Breast epithelium (tissue), 4 donors: ENCODE results near the gene IL25. TPM values are rescaled to one million over a fixed set of nuclear protein-coding genes. Genes with fewer than 3 reads are reported as not detected.

Experiments used
- DNase-seq, 2 donors: peaks; one replicate each; pipeline ENCODE4 v3.0.0-alpha.2; 2019; ENCODE audit warnings: low spot score in 2 of 2
- H3K27ac ChIP-seq, 2 donors: fragments of 200-600 bp; sonication (generic) in 1 of 2; one replicate each; pipeline ENCODE4 v1.5.1; 2016 to 2019; ENCODE audit warnings: mild to moderate bottlenecking in 1 of 2
- H3K27me3 ChIP-seq, 2 donors: fragments of 200-600 bp; sonication (generic) in 1 of 2; one replicate each; pipeline versions ENCODE4 v1.5.1 to v1.6.0; 2017 to 2019; ENCODE audit warnings: control low read depth in 1 of 2, mild to moderate bottlenecking in 1 of 2
- H3K36me3 ChIP-seq: fragments of 200-600 bp; one replicate; pipeline ENCODE4 v1.5.1; 2019
- H3K4me1 ChIP-seq, 2 donors: fragments of 200-600 bp; sonication (generic); one replicate each; pipeline ENCODE4 v1.5.1; 2016 to 2019; ENCODE audit warnings: control low read depth in 1 of 2
- H3K4me3 ChIP-seq, 3 donors: fragments of 200-600 bp; sonication (generic); 1 replicate in 2 of 3; 2 replicates in 1 of 3; pipeline ENCODE4 v1.5.1; 2016 to 2019; ENCODE audit warnings: mild to moderate bottlenecking in 3 of 3, moderate library complexity in 2 of 3
- H3K9me3 ChIP-seq, 2 donors: fragments of 200-600 bp; sonication (generic) in 1 of 2; one replicate each; pipeline ENCODE4 v1.5.1; 2016 to 2019; ENCODE audit warnings: control low read depth in 1 of 2
- CTCF ChIP-seq, 3 donors: fragments of 450-650 bp; IDR thresholded peaks; one replicate each; pipeline ENCODE4 v1.5.1; 2016 to 2017; ENCODE audit warnings: antibody characterized with exemption in 3 of 3, mild to moderate bottlenecking in 3 of 3, moderate library complexity in 3 of 3
- POLR2A ChIP-seq: fragments of 450-650 bp; IDR thresholded peaks from one replicate; pipeline ENCODE4 v1.6.1; 2016; ENCODE audit warnings: antibody characterized with exemption, mild to moderate bottlenecking, moderate library complexity
- POLR2AphosphoS5 ChIP-seq, 3 donors: sonication (generic); formaldehyde crosslinking; IDR thresholded peaks; one replicate each; pipeline ENCODE4 v1.6.1; 2017; ENCODE audit warnings: antibody characterized with exemption in 3 of 3
- intact Hi-C: fragments of 100-400 bp; cut with DNase I; formaldehyde crosslinking; loops from one replicate; pipeline ENCODE4 v1.15.1; 2023; ENCODE audit warnings: low total_unique reads
- total RNA-seq, 3 donors: library from RNA; depleted of rRNA; stranded (reverse); fragments of >200 nt; gene quantifications; one replicate each; pipeline ENCODE4 v1.1.0, GENCODE V29; 2016

IL25 gene
- total RNA-seq, 3 donors from 2014 or later = not detected

GRCh38 chr14:23353433-23353780, 19.2 kb upstream of the IL25 start:
- TF ChIP-seq POLR2A (no peak), CTCF (IDR thresholded peaks at IDR 0.05) (no peak), POLR2AphosphoS5 (IDR thresholded peaks at IDR 0.05) (no peak)
- no peak overlapping the region for H3K4me3 ChIP-seq
- H3K9me3 ChIP-seq = no peaks in the 10 kb centered on the region
- H3K27ac ChIP-seq = peak overlapping the region in 1 of 2 donors; percentile 75
- no peaks in the 10 kb centered on the region for H3K36me3 ChIP-seq
- no peak for DNase-seq
- intact Hi-C loops = no loop called here
- H3K4me1 ChIP-seq = no peaks in the 10 kb centered on the region
- H3K27me3 ChIP-seq = no peaks in the 10 kb centered on the region

DNA sequence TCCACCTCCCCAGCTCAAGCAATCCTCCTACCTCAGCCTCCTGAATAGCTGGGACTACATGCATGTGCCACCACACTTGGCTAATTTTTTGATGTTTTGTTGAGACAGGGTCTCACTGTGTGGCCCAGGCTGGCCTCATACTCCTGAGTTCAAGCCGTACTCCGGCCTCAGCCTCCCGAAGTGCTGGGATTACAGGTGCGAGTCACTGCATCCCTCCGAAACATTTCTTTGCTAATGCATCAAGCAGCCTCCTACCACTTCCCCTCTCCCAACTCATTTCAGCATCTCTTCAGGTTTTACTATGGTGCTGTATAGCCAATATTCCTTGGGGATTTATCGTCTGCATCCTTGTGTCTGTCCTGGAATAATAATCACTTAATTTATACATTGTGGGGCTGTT, 17.6 kb upstream of the IL25 start:
- DNase-seq = no peak
- Histone ChIP-seq H3K4me3 (no peak overlapping the region), H3K36me3 (no peaks in the 10 kb centered on the region), H3K27ac (no peak overlapping the region), H3K4me1 (no peaks in the 10 kb centered on the region), H3K27me3 (no peaks in the 10 kb centered on the region), H3K9me3 (no peaks in the 10 kb centered on the region)
- no peak for TF ChIP-seq CTCF (IDR thresholded peaks at IDR 0.05)
- TF ChIP-seq POLR2AphosphoS5 (IDR thresholded peaks at IDR 0.05) = no peak
- no peak for TF ChIP-seq POLR2A
- intact Hi-C loops = no loop called here

DNA sequence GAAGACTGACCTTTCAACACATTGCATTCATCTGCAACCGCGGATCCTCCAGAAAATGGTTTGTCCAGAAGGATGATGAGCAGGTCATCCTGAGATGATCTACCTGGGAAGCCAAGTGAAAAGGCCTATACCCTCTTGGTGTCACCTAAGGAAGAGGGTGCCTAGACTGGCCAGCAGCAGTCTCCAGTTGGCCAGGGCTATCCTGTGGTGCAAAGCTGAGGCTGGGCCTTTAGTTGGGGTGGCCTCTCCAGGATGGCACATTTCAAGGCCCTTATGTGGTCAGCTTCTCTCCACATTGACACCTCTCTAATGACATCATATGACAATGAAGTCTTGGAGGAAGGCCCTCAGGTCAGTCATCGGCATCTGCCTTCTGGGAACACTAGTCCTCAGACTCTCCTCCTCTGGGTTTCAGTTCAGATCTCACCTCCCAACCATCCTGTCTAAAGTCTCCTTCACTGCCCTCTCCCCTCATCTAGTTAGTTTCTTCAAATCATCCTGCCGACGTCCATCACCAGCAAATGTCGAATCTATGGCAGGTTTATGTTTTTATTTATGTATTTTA, 16.7 kb upstream of the IL25 start:
- DNase-seq = no peak
- H3K4me3 ChIP-seq = no peak overlapping the region
- H3K27ac ChIP-seq = no peak overlapping the region
- no peak for TF ChIP-seq CTCF (IDR thresholded peaks at IDR 0.05)
- no peak for TF ChIP-seq POLR2A
- TF ChIP-seq POLR2AphosphoS5 (IDR thresholded peaks at IDR 0.05) = no peak
- intact Hi-C loops = no loop called here
- H3K36me3 ChIP-seq = no peaks in the 10 kb centered on the region
- no peaks in the 10 kb centered on the region for H3K27me3 ChIP-seq
- no peaks in the 10 kb centered on the region for H3K4me1 ChIP-seq
- H3K9me3 ChIP-seq = no peaks in the 10 kb centered on the region

DNA sequence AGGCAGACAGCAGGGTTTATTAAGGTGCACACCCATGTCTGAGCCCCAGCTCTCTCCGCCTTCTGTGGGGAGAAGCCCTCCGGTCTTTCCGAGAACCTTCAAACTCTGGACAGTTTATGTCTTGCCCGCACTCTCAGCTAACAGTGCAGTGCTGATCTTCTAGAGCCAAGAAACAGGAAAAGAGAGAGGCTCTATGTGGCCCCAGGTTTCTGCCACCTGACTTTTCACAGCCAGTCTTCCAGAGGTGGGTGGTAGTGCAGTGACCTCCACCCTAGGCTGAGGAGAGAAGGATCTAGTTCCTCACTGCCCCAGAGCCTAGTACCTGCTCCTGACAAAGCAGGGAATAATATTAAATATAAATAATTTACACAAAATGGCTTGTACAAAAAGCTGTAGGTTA, 15.9 kb upstream of the IL25 start:
- Histone ChIP-seq H3K27ac (no peak overlapping the region), H3K4me3 (no peak overlapping the region), H3K27me3 (no peaks in the 10 kb centered on the region), H3K4me1 (peaks cover 0 to 4% of the 10 kb centered on the region in 2 donors), H3K9me3 (no peaks in the 10 kb centered on the region), H3K36me3 (no peaks in the 10 kb centered on the region)
- DNase-seq = no peak
- intact Hi-C loops = no loop called here
- TF ChIP-seq CTCF (IDR thresholded peaks at IDR 0.05) = no peak
- TF ChIP-seq POLR2AphosphoS5 (IDR thresholded peaks at IDR 0.05) = no peak
- TF ChIP-seq POLR2A = no peak

DNA sequence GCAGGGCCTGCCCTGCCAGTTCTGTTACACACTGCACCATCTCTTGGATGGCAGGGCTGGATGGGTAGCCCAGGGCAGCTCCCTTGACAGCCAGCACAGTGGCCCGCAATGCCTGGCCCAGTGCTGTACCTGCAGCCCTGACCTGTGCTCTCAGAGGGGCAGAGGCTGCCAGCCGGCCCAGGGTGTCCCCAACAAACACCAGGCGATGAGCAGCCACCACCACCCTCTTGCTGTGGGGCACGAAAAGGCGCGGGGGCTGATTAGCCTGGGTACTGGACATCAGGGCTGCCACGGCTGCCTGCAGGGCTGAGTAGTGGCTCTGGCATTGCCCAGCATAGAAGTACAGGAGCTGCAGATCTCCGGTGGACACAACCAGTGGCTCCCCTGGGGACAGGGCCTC, 15.3 kb upstream of the IL25 start:
- Histone ChIP-seq H3K36me3 (no peaks in the 10 kb centered on the region), H3K4me1 (peaks cover 0 to 6% of the 10 kb centered on the region in 2 donors), H3K27ac (no peak overlapping the region), H3K4me3 (no peak overlapping the region), H3K9me3 (no peaks in the 10 kb centered on the region), H3K27me3 (no peaks in the 10 kb centered on the region)
- no peak for TF ChIP-seq POLR2AphosphoS5 (IDR thresholded peaks at IDR 0.05)
- TF ChIP-seq CTCF (IDR thresholded peaks at IDR 0.05) = no peak
- no peak for TF ChIP-seq POLR2A
- intact Hi-C loops = no loop called here
- no peak for DNase-seq
